ENCODE data around the gene CBFA2T2. TPM values are rescaled to one million over a fixed set of nuclear protein-coding genes. Genes with fewer than 3 reads are reported as not detected.
A peak's percentile ranks its signal among the peaks of the same experiment; 100 is the strongest.

CBFA2T2 gene
- total RNA-seq, 1 donor from 2014 or later = 58.1 TPM

DNA sequence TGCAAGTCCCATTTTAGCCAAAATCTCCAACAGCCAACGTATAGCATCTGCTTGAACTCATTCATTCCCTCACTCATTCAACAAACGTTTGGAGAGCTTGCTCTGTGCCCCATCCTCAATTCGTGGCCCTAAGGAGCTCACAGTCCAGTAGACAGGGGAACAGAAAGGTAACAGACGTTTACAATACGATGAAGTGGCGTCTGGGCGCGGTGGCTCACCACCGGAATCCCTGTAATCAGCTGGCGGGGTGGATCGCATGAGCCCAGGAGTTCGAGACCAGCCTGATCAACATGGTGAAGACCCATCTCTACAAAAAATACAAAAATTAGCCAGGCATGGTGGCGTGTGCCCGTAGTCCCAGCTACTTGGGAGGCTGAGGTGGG is 197.1 kb downstream of the CBFA2T2 start:
- Mint-ChIP-seq H3K4me1 (ENCODE audit: low read depth) (peaks cover 17% of the 10 kb centered on the region), H3K36me3 (ENCODE audit: insufficient read depth) (peaks cover 2% of the 10 kb centered on the region), H3K27me3 (no peaks in the 10 kb centered on the region), H3K9me3 (ENCODE audit: low read depth) (no peaks in the 10 kb centered on the region), H3K4me3 (ENCODE audit: low read depth) (peak overlapping the region; percentile 73), H3K27ac (peak overlapping the region; percentile 16)
- DNase-seq (ENCODE audit: low spot score, unreplicated experiment) = no peak
- TF ChIP-seq, protein P1, sequence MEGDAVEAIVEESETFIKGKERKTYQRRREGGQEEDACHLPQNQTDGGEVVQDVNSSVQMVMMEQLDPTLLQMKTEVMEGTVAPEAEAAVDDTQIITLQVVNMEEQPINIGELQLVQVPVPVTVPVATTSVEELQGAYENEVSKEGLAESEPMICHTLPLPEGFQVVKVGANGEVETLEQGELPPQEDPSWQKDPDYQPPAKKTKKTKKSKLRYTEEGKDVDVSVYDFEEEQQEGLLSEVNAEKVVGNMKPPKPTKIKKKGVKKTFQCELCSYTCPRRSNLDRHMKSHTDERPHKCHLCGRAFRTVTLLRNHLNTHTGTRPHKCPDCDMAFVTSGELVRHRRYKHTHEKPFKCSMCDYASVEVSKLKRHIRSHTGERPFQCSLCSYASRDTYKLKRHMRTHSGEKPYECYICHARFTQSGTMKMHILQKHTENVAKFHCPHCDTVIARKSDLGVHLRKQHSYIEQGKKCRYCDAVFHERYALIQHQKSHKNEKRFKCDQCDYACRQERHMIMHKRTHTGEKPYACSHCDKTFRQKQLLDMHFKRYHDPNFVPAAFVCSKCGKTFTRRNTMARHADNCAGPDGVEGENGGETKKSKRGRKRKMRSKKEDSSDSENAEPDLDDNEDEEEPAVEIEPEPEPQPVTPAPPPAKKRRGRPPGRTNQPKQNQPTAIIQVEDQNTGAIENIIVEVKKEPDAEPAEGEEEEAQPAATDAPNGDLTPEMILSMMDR (IDR thresholded peaks at IDR 0.05; ENCODE audit: unreplicated experiment) = no peak

DNA sequence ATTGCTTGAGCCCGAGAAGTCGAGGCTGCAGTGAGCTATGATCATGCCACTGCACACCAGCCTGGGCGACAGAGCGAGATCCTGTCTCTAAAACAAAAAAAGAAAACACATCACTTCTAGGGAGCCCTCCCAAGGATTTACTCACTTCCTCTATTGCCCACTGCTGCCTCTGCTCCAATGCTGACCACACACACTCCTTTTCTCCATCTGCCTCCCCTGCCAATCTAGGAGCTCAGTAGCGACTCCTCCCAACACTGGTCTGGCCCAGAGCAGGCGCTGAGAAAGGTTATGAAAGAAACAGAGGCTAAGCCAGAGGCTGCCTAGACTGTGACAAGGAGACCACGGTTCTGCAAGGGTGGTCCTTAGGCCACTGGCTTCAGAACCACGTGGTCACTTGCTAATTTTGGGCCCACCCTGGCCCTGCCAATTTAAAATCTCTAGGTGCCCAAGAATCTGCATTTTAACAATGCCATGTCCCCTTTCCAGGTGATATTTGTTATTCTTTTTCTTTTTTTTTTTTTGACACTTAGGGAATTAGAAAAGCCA is 197.5 kb downstream of the CBFA2T2 start:
- peaks cover 2% of the 10 kb centered on the region for H3K36me3 Mint-ChIP-seq (ENCODE audit: insufficient read depth)
- TF ChIP-seq, protein P1 (IDR thresholded peaks at IDR 0.05; ENCODE audit: unreplicated experiment) = no peak
- no peak for DNase-seq (ENCODE audit: low spot score, unreplicated experiment)
- H3K27me3 Mint-ChIP-seq = no peaks in the 10 kb centered on the region
- peak overlapping the region; percentile 16 for H3K27ac Mint-ChIP-seq
- H3K4me1 Mint-ChIP-seq (ENCODE audit: low read depth) = peaks cover 17% of the 10 kb centered on the region
- no peaks in the 10 kb centered on the region for H3K9me3 Mint-ChIP-seq (ENCODE audit: low read depth)
- H3K4me3 Mint-ChIP-seq (ENCODE audit: low read depth) = peak overlapping the region; percentile 73

DNA sequence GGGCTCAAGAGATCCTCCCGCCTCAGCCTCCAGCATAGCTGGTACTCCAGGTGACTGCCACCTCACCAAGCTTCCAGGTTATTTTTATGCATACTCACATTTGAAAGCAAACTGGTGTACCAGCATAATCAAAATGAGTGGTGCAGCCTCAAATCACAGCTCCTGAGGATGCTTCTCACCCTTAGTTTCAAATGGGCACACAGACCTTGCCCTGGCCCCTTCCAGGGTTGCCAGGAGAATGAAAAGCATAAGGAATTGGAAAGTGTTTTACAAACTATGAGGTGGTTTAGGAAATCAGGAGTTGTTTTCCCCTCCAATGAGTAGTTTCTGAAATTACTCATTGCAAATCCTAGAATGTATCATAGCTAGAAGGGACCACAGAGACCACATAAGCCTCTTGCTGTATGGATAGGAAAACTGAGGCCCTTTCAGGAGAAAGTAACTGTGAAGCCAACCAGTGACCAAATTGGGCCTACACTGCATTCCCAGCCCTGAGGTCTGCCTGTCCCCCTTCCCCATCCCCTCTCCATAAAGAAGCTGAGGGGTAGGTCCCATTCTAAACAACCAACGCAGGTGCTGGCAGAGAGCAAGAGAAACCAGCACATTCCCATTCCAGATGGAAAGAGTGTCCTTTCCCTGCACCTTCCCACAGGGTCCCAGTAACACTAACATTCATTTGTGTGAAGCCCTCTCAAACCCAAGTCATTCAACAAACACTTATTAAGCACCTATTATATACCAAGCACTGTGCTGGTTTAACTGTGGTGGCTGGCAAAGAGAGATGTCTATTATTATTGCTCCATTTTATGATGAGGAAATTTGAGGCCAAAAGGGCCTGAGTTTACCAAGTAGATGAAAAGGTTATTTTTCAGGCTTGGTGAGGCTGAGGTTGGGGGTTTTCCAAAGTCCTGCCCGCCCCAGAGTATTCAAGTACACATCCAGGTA is 198.4 kb downstream of the CBFA2T2 start:
- H3K9me3 Mint-ChIP-seq (ENCODE audit: low read depth) = no peaks in the 10 kb centered on the region
- no peaks in the 10 kb centered on the region for H3K27me3 Mint-ChIP-seq
- H3K36me3 Mint-ChIP-seq (ENCODE audit: insufficient read depth) = peaks cover 2% of the 10 kb centered on the region
- no peak overlapping the region for H3K4me3 Mint-ChIP-seq (ENCODE audit: low read depth)
- peak overlapping the region; percentile 56 for H3K27ac Mint-ChIP-seq
- H3K4me1 Mint-ChIP-seq (ENCODE audit: low read depth) = peaks cover 17% of the 10 kb centered on the region
- TF ChIP-seq, protein P1 (IDR thresholded peaks at IDR 0.05; ENCODE audit: unreplicated experiment) = no peak
- DNase-seq (ENCODE audit: low spot score, unreplicated experiment) = no peak

DNA sequence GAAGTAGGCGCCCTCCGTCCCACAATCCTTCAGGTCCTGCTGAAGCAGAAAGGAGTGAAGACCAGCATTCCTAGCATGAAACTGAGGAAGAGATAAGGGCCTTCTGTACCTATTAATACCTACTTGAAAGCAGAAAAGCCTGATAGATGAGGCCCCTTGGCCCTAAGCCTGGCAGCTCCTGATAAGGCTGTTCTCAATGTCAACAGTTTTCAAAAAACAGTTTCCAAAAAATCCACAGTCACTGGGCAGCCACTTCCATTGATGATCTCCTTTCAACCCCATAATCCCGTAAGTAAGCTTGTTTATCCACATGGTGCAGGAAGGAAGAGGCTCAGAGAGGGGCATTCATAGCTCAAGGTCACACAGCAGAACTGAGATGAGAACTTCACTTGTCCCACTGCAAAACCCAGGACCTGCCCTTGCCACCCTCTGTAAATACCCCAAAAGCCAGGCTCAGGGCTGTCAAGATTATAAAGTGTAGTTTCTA is 199.1 kb downstream of the CBFA2T2 start:
- H3K4me1 Mint-ChIP-seq (ENCODE audit: low read depth) = peaks cover 17% of the 10 kb centered on the region
- no peaks in the 10 kb centered on the region for H3K9me3 Mint-ChIP-seq (ENCODE audit: low read depth)
- peak overlapping the region; percentile 31 for H3K27ac Mint-ChIP-seq
- H3K36me3 Mint-ChIP-seq (ENCODE audit: insufficient read depth) = peaks cover 2% of the 10 kb centered on the region
- DNase-seq (ENCODE audit: low spot score, unreplicated experiment) = no peak
- no peak overlapping the region for H3K4me3 Mint-ChIP-seq (ENCODE audit: low read depth)
- no peaks in the 10 kb centered on the region for H3K27me3 Mint-ChIP-seq
- TF ChIP-seq, protein P1 (IDR thresholded peaks at IDR 0.05; ENCODE audit: unreplicated experiment) = no peak

DNA sequence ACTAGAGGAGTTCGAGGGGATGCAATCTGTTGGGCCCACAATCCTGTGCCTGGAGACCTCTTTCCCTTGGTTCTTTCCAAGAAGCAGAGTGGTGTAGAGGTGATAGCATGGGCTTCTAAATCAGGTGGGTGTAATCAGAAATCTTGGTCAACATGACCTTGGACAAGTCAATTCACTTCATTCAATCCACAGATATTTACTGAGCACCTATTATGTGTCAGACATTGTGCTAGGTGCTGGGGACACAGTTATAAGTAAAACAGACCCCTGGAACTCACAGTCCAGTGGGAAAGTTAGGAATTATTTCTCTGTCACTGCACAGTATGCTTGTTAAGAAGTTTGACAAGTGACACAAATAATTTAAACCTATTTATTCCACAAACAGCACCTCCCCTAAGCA is 199.6 kb downstream of the CBFA2T2 start:
- no peak overlapping the region for H3K27ac Mint-ChIP-seq
- no peaks in the 10 kb centered on the region for H3K27me3 Mint-ChIP-seq
- no peaks in the 10 kb centered on the region for H3K9me3 Mint-ChIP-seq (ENCODE audit: low read depth)
- H3K36me3 Mint-ChIP-seq (ENCODE audit: insufficient read depth) = peaks cover 2% of the 10 kb centered on the region
- peaks cover 22% of the 10 kb centered on the region for H3K4me1 Mint-ChIP-seq (ENCODE audit: low read depth)
- DNase-seq (ENCODE audit: low spot score, unreplicated experiment) = no peak
- TF ChIP-seq, protein P1 (IDR thresholded peaks at IDR 0.05; ENCODE audit: unreplicated experiment) = no peak
- H3K4me3 Mint-ChIP-seq (ENCODE audit: low read depth) = no peak overlapping the region
